GM12872 (cell line): ENCODE results near the gene TMEM53.

Source experiments
- CTCF ChIP-seq: IDR thresholded peaks from 3 replicates; pipeline ENCODE4 v1.5.1; 2011; ENCODE audit warnings: low read depth, mild to moderate bottlenecking, low read length, moderate library complexity; ENCODE audit not compliant: insufficient read depth

TMEM53 gene

GRCh38 chr1:44625348-44625747 lies 48.9 kb downstream of the TMEM53 start:
- no peak for TF ChIP-seq CTCF

GRCh38 chr1:44624268-44624901 lies 49.9 kb downstream of the TMEM53 start:
- no peak for TF ChIP-seq CTCF

GRCh38 chr1:44621841-44622286 lies 52.4 kb downstream of the TMEM53 start:
- no peak for TF ChIP-seq CTCF

- TF ChIP-seq CTCF: no peak
These were observed 54.2 kb downstream of the TMEM53 start for GRCh38 chr1:44620072-44620471.

GRCh38 chr1:44619261-44619900 lies 54.9 kb downstream of the TMEM53 start:
- TF ChIP-seq CTCF: no peak

- no peak for TF ChIP-seq CTCF
These were observed 56.6 kb downstream of the TMEM53 start for GRCh38 chr1:44617703-44618029.

- TF ChIP-seq CTCF: no peak
These were observed 57.1 kb downstream of the TMEM53 start for GRCh38 chr1:44616991-44617702.
